Panc1 (cell line): Measurements from ENCODE around the gene PDXDC1. TPM values are rescaled to one million over a fixed set of nuclear protein-coding genes. Genes with fewer than 3 reads are reported as not detected.
"Not testable (repeated sequence)": the region's sequence is repeated elsewhere in the genome, so short reads cannot be mapped to it uniquely, and the experiment has no call there.

ENCODE experiments used
- ATAC-seq: fragments of 200-7000 bp; cut with Tn5 transposase; 2 replicates; pipeline ENCODE4 v1.9.1; 2020; ENCODE audit warnings: mild to moderate bottlenecking, moderate library complexity
- Bru-seq: library from RNA; stranded (reverse); fragments of 400-500 nt; gene quantifications from one replicate; lab custom pipeline; 2021; lab: Mats Ljungman, UMichigan
- BruChase-seq, 2 experiments: library from RNA; stranded (reverse); fragments of 400-500 nt; gene quantifications; one replicate each; lab custom pipeline; 2021; lab: Mats Ljungman, UMichigan
- BruUV-seq: library from RNA; stranded (reverse); fragments of 400-500 nt; replicated peaks from 2 replicates; lab custom pipeline; 2021; lab: Mats Ljungman, UMichigan
- CTCF ChIA-PET: fragments of 300-600 bp; sonication (Branson Sonifier 250); formaldehyde crosslinking; loops from one replicate; lab custom pipeline; 2022; ENCODE audit warnings: antibody characterized with exemption; lab: Charles Lee
- POLR2A ChIA-PET: fragments of 300-600 bp; sonication (Branson Sonifier 250); formaldehyde crosslinking; loops from one replicate; lab custom pipeline; 2022; ENCODE audit warnings: antibody characterized with exemption; lab: Charles Lee
- DNase-seq: peaks from one replicate; pipeline ENCODE4 v3.0.0-alpha.2; 2010; ENCODE audit warnings: low read depth, low spot score
- H3K27ac ChIP-seq: 2 replicates; pipeline ENCODE4 v1.5.1; 2011; ENCODE audit warnings: mild to moderate bottlenecking, low read length, inconsistent platforms
- H3K27me3 ChIP-seq: fragments of 200-500 bp; sonication (Bioruptor generic); 2 replicates; pipeline ENCODE4 v1.6.0; 2014; ENCODE audit warnings: low read length, inconsistent platforms; ENCODE audit not compliant: control insufficient read depth, insufficient read depth
- H3K36me3 ChIP-seq: fragments of 200-500 bp; sonication (Bioruptor generic); 2 replicates; pipeline ENCODE4 v1.5.1; 2014; ENCODE audit warnings: inconsistent platforms, mild to moderate bottlenecking, low read length, moderate library complexity; ENCODE audit not compliant: control insufficient read depth, insufficient read depth
- H3K4me1 ChIP-seq: 2 replicates; pipeline ENCODE4 v1.5.1; 2011; ENCODE audit warnings: inconsistent platforms, mild to moderate bottlenecking, low read length, moderate library complexity; ENCODE audit not compliant: control insufficient read depth, insufficient read depth
- H3K4me3 ChIP-seq, 2 experiments: 2 replicates each; pipeline ENCODE4 v1.5.1; 2011 to 2012; ENCODE audit warnings: low read depth in 2 of 2, low read length in 2 of 2, mild to moderate bottlenecking in 2 of 2, inconsistent platforms in 1 of 2, moderate library complexity in 1 of 2
- H3K9me3 ChIP-seq: fragments of 200-500 bp; sonication (Bioruptor generic); 2 replicates; pipeline ENCODE4 v1.5.1; 2014; ENCODE audit warnings: low read depth, mild to moderate bottlenecking, inconsistent platforms, low read length, moderate library complexity; ENCODE audit not compliant: control insufficient read depth, insufficient read depth
- SIN3A ChIP-seq: IDR thresholded peaks from 2 replicates; pipeline ENCODE4 v1.6.1; 2012; ENCODE audit warnings: low read depth, mild to moderate bottlenecking, low read length, moderate library complexity, borderline replicate concordance; ENCODE audit not compliant: insufficient read depth
- TCF7L2 ChIP-seq: IDR thresholded peaks from 2 replicates; pipeline ENCODE4 v1.6.1; 2011; ENCODE audit warnings: mild to moderate bottlenecking, low read depth, low read length, inconsistent platforms
- in situ Hi-C: cut with HindIII; loops from 2 replicates; pipeline ENCODE4 v1.10.0; 2016; ENCODE audit warnings: low sequenced_read_pairs, low pct_unique_long_range_greater_than_20kb
- intact Hi-C: fragments of 100-400 bp; cut with micrococcal nuclease; formaldehyde crosslinking; loops from one replicate; pipeline ENCODE4 v1.10.0; 2022; ENCODE audit not compliant: unreplicated experiment
- long read RNA-seq: library from polyadenylated mRNA; unstranded; transcript quantifications from one replicate; pipeline ENCODE4 v2.0.0, GENCODE V29; 2021; ENCODE audit not compliant: unreplicated experiment
- polyA plus RNA-seq: library from polyadenylated mRNA; unstranded; fragments of >200 nt; gene quantifications from one replicate; pipeline ENCODE4 v1.2.1, GENCODE V29; 2012; ENCODE audit warnings: missing spikeins; ENCODE audit not compliant: insufficient read length
- total RNA-seq: library from RNA; stranded (reverse); gene quantifications from one replicate; pipeline ENCODE4 v1.2.1, GENCODE V29; 2021; ENCODE audit not compliant: unreplicated experiment

PDXDC1 gene
- 103 TPM for total RNA-seq
- 73.7 TPM for polyA plus RNA-seq
- Bru-seq, nascent RNA, result percentile 71 among the genes with signal in this experiment
- percentile 71 among the genes with signal in this experiment for BruChase-seq, experiment 1, labeled RNA remaining after a 2-hour chase
- BruChase-seq, experiment 2, labeled RNA remaining after a 6-hour chase, result percentile 79 among the genes with signal in this experiment
- long read RNA-seq, full-length matches to known transcripts, result 102 of 261 reads
- long read RNA-seq, partial matches to known transcripts, result 30 of 261 reads
- long read RNA-seq, other reads (novel, unspliced or antisense), result 129 of 261 reads

- H3K9me3 ChIP-seq, H3K4me1 ChIP-seq, H3K27me3 ChIP-seq, H3K36me3 ChIP-seq, BruUV-seq, POLR2A ChIA-PET, in situ Hi-C loops, CTCF ChIA-PET, intact Hi-C loops: not testable (repeated sequence)
- peak within 1 kb of the TSS; percentile 72 to 83 for H3K4me3 ChIP-seq
- ATAC-seq, result peak; percentile 99
- peak; percentile 53 for DNase-seq
- TF ChIP-seq SIN3A (peak; percentile 82; the same call in 1 of the 2 replicates), TCF7L2 (peak; percentile 48; the same call in 1 of the 2 replicates)
- H3K27ac ChIP-seq, result peak within 1 kb of the TSS; percentile 89
These were observed at the start of gene PDXDC1 for GRCh38 chr16:14974656-14975417. TSS of gene PDXDC1 (plus strand) at chr16:14975026. CDS start at chr16:14975200, 174 bp downstream.

- not testable (repeated sequence) for BruUV-seq
- peak; percentile 88 for ATAC-seq
These were observed 46.6 kb upstream of the PDXDC1 start for GRCh38 chr16:14928064-14928714.

GRCh38 chr16:14929176-14929575, 45.6 kb upstream of the PDXDC1 start:
- H3K4me1 ChIP-seq, H3K27ac ChIP-seq, H3K9me3 ChIP-seq, ATAC-seq, H3K4me3 ChIP-seq, POLR2A ChIA-PET, BruUV-seq, CTCF ChIA-PET, H3K27me3 ChIP-seq, H3K36me3 ChIP-seq, DNase-seq, in situ Hi-C loops, intact Hi-C loops: not testable (repeated sequence)

More at GRCh38 chr16:14928064-14928714, 46.6 kb upstream of the PDXDC1 start:
- in situ Hi-C loops, intact Hi-C loops, H3K36me3 ChIP-seq, POLR2A ChIA-PET, H3K4me3 ChIP-seq, CTCF ChIA-PET, H3K27ac ChIP-seq, H3K9me3 ChIP-seq, H3K4me1 ChIP-seq, H3K27me3 ChIP-seq, DNase-seq: not testable (repeated sequence)

- ATAC-seq, BruUV-seq, POLR2A ChIA-PET: not testable (repeated sequence)
These were observed 44.6 kb upstream of the PDXDC1 start for GRCh38 chr16:14930246-14930645.

GRCh38 chr16:14930971-14931370, 43.9 kb upstream of the PDXDC1 start:
- H3K36me3 ChIP-seq, H3K27ac ChIP-seq, H3K4me3 ChIP-seq, POLR2A ChIA-PET, H3K4me1 ChIP-seq, CTCF ChIA-PET, DNase-seq, H3K27me3 ChIP-seq, intact Hi-C loops, in situ Hi-C loops, H3K9me3 ChIP-seq, BruUV-seq, ATAC-seq: not testable (repeated sequence)

More at GRCh38 chr16:14930246-14930645, 44.6 kb upstream of the PDXDC1 start:
- CTCF ChIA-PET, DNase-seq, H3K4me1 ChIP-seq, H3K27me3 ChIP-seq, H3K36me3 ChIP-seq, H3K27ac ChIP-seq, in situ Hi-C loops, intact Hi-C loops, H3K4me3 ChIP-seq, H3K9me3 ChIP-seq: not testable (repeated sequence)

GRCh38 chr16:14932581-14933375, 42.0 kb upstream of the PDXDC1 start:
- POLR2A ChIA-PET, CTCF ChIA-PET: not testable (repeated sequence)

More at GRCh38 chr16:14932581-14933375, 42.0 kb upstream of the PDXDC1 start:
- H3K4me1 ChIP-seq, H3K27ac ChIP-seq, H3K36me3 ChIP-seq, intact Hi-C loops, BruUV-seq, H3K9me3 ChIP-seq, H3K4me3 ChIP-seq, H3K27me3 ChIP-seq, DNase-seq, in situ Hi-C loops, ATAC-seq: not testable (repeated sequence)
